GM12874 (cell line): ENCODE data around the gene FREM1.

Experiments used
- TF ChIP-seq, protein P1 (sequence below): IDR thresholded peaks from 2 replicates; pipeline ENCODE4 v1.5.1; 2011; ENCODE audit warnings: low read depth, mild to moderate bottlenecking, control low read depth, low read length, moderate library complexity; ENCODE audit not compliant: insufficient read depth

FREM1 gene

DNA sequence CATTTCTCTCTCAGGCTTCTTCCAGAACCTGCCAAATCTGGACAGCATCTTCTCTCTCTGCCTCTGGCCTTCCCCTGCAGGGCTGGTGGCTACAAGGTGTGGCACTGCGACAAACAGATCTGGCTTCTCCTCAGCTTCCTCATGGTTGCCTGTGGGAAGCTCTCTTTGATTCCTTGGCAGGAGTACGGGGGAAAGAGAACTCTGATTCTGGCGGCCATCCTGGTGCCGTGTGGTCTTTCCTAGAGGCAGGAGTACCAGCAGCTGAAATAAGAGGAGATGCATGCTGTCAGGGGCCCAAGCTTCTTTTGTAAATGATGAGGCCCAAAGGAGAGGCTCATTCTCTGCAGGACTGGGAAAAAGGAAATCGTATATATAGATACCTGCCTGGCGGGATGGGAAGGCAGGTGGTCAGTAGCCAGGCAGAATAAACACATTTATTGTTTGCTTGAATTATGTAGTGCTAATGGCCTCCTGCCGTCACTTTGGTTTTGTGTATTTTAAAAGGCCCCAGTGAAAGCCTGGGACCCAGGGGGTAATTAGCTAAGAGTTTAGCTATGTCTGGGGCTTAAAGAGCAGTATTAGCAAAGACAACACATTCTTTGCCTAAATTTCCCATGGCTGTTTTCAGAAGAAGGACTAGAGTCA, 187.7 kb downstream of the FREM1 start, which contains the start of gene CER1:
CER1 (minus strand) TSS at position 343 of the 645 bp plus-strand sequence; CDS start at position 282, 61 bp downstream.
- TF ChIP-seq, protein P1, sequence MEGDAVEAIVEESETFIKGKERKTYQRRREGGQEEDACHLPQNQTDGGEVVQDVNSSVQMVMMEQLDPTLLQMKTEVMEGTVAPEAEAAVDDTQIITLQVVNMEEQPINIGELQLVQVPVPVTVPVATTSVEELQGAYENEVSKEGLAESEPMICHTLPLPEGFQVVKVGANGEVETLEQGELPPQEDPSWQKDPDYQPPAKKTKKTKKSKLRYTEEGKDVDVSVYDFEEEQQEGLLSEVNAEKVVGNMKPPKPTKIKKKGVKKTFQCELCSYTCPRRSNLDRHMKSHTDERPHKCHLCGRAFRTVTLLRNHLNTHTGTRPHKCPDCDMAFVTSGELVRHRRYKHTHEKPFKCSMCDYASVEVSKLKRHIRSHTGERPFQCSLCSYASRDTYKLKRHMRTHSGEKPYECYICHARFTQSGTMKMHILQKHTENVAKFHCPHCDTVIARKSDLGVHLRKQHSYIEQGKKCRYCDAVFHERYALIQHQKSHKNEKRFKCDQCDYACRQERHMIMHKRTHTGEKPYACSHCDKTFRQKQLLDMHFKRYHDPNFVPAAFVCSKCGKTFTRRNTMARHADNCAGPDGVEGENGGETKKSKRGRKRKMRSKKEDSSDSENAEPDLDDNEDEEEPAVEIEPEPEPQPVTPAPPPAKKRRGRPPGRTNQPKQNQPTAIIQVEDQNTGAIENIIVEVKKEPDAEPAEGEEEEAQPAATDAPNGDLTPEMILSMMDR: no peak

DNA sequence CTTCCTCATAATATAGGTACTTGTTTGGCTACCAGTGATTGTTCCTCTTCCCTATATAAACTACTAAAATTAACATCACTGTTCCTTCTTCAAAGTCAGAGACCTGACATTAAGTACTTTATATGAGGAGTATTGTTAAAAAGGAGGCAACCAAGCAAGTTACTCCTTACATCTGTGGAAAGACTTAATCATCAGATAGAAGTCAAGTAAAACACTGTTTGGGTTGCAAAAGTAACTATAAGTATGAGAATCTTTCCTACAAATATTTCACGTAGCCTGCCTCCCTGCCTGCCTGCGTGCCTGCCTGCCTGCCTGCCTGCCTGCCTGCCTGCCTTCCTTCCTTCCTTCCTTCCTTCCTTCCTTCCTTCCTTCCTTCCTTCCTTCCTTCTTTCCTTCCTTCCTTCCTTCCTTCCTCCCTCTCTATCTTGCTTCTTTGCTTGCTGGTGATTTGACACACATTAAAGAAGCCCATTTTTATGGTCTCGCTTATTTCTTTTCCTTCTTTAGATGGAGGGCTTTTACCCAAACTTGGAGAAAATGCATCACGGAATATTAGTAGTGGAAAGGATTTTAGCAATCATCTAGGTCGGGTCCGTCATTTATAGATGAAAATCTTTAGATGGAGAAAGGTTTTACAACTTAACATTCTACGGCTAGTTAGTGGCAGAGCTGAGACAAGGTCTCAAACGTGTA, 190.9 kb downstream of the FREM1 start:
- TF ChIP-seq, protein P1: no peak

DNA sequence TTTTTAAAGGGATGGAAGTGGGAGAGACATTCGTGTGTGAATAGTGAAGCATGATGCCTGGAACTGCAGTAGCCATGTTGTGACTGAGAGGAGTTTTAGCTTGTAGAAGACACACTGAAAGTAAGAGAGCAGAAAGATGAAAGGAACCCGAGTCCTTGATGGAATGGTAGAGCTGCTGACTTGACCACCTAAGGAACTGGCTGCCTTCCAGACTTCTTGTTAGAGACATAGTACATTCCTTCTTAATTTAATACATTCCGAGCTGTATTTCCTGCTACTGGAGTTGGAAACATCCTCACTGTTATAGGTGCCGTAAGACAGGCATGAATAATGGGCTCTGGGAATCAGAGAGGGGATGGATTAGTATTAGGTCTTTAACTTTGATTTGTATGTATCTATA, 195.1 kb downstream of the FREM1 start:
- TF ChIP-seq, protein P1: no peak

DNA sequence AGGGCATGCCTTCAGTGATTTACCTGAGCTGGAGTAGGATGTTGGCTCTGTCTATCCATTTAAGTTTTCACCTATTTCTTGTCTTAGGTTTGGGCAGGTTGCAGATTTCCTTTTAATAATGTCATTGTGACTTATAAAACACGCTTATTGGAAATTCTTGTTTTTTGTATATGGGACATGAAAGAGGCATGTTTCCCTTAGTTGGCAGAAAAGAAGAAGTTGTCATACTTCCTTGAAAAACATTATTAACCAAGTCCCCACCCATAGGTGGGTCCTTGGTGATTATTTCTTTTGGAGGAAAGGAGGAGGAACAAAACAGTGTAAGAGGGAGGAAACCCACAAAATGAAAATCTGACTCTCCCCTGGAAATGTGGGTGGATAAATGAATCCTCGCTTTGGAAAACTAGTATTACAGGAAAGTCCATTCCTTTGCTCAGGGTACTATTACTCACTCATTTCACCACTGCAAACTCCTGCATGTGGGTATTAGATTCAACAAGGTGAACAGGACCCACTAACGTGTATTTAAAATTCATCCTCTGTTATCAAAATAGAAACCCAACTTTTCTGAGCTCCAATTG, 197.0 kb downstream of the FREM1 start:
- TF ChIP-seq, protein P1: no peak

DNA sequence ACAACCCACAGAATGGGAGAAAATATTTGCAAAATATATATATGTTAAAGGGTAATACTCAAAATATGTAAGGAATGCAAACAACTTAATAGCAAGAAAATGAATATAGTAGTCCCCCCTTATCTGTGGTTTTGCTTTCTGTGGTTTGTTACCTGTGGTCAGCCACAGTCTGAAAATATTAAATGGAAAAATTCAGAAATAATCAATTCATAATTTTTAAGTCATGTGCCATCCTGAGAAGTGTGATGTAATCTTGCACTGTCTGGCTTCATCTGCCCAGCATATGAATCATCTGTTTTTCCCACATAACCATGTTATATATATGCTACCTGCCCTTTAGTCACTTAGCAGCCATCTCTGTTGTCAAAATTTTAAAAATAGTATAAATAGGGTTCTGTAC, 199.4 kb downstream of the FREM1 start:
- TF ChIP-seq, protein P1: no peak

DNA sequence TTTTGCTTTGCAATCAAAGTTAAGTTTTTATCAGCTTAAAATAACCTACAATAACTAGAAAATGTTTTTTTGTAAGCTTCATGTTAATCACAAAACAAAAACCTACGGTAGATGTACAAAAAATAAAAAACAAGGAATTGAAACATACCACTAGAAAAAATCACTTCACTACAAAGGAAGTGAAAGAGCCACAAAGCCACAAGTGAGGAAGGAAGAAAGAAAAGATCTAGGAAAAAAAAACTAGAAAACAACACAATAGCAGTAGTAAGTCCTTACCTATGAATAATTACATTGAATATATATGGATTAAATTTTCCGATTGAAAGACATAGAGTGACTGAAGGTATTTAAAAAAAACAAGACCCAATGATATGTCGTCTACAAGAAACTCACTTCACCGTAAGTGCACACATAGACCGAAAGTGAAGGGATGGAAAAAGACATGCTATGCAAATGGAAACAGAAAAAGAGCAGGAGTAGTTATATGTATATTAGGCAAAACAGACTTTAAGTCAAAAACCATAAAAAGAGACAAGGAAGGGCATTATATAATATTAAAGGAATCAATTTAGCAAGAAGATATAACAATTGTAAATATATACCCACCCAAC, 203.6 kb downstream of the FREM1 start:
- TF ChIP-seq, protein P1: no peak

DNA sequence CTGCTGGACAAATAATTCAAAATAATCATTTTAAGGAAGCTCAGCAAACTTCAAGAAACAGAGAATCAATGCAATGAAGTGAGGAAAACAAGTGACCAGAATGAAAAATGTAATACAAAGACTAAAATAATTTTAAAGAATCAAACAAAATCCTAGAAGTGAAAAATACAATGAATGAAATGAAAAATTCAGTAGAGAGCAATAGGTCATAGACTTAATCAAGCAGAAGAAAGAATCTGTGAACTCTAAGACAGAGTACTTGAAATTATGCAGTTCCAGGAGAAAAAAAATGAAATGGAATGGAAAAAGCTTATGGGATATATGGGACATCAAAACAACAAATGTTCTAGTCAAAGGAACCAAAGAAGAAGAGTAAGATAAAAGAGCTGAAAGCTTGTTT, 205.1 kb downstream of the FREM1 start:
- TF ChIP-seq, protein P1: no peak
